ENCODE results near the gene RFT1. TPM values are rescaled to one million over a fixed set of nuclear protein-coding genes. Genes with fewer than 3 reads are reported as not detected.
A peak's percentile ranks its signal among the peaks of the same experiment; 100 is the strongest.

Gene RFT1
- total and polyA plus RNA-seq, 2 of the 13 experiments (the other 11 are each of a cell fraction or from before 2014, with no cell fraction given), result 23.2 to 37.0 TPM

DNA sequence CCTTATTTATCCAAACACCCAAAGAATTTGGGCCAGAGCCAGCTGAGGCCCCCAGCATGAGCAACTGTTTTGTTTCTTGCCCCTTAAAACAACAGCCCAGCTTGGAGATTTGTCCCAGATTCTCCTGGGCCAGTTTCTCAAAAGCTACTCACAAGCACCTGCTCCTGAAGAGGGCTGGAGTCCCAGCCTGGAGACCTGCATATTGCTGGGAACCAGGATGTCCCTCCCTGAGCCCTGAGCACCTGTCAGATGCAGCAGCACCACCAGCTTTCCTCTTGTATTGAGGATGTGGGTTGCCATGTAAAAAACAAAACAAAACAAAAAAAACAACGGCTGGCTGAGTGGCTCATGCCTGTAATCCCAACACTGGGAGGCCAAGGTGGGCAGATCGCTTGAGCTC is 7.0 kb upstream of the RFT1 start (continued):
- TF ChIP-seq SKIL (CRISPR knock-in tag; IDR thresholded peaks at IDR 0.05; ENCODE audit: borderline replicate concordance) (no peak), ZNF607 (CRISPR knock-in tag; IDR thresholded peaks at IDR 0.05; ENCODE audit: borderline replicate concordance) (no peak), EED (CRISPR knock-in tag; IDR thresholded peaks at IDR 0.05) (no peak), ZNF614 (CRISPR knock-in tag; IDR thresholded peaks at IDR 0.05; ENCODE audit: borderline replicate concordance) (no peak), TCF12 (IDR thresholded peaks at IDR 0.05) (no peak), TCF12 (CRISPR knock-in tag; IDR thresholded peaks at IDR 0.05) (no peak), ATRX (CRISPR knock-in tag; IDR thresholded peaks at IDR 0.05; ENCODE audit: borderline replicate concordance) (no peak)
- TF ChIP-seq, protein P1, sequence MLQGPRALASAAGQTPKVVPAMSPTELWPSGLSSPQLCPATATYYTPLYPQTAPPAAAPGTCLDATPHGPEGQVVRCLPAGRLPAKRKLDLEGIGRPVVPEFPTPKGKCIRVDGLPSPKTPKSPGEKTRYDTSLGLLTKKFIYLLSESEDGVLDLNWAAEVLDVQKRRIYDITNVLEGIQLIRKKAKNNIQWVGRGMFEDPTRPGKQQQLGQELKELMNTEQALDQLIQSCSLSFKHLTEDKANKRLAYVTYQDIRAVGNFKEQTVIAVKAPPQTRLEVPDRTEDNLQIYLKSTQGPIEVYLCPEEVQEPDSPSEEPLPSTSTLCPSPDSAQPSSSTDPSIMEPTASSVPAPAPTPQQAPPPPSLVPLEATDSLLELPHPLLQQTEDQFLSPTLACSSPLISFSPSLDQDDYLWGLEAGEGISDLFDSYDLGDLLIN (CRISPR knock-in tag; IDR thresholded peaks at IDR 0.05; ENCODE audit: borderline replicate concordance), result no peak

DNA sequence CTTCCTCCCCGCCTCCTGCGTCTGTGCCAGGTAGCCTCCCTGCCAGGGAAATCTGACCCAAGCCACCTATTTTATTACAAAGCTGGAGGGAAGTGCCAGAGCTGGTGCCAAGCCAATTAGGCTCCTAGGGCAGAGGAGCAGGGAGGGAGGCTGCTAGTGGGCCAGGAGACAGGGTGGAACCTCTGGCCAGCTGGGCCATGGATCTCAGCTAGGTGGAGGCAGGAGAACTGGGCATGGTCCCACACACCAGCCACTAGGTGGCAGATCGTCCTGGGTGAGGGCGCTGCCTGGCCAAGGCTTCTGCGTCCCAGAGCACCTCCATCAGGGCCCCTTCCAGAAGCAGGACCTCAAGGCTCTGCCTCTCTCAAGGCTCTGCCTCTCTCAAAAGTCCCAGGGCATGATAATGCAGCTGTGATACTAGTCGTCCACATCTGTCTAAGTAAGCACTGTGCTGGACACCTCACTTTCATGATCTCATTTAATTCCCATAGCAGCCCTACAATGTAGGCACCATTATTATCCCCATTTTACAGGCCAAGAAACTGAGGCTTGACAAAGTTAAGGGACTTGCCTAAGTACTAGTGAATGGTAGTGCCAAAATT is 4.5 kb upstream of the RFT1 start:
- Histone ChIP-seq H3K36me3 (replicated peaks in 1 of 2; ENCODE audit: control insufficient read depth in 1 of 2, insufficient read depth in 2 of 2, low read length in 2 of 2) (no peaks in the 10 kb centered on the region), H3K9me3 (ENCODE audit: low read length) (no peaks in the 10 kb centered on the region), H3K4me3 (replicated peaks in 1 of 3; ENCODE audit: insufficient read depth in 1 of 3, low read depth in 2 of 3, low read length in 3 of 3) (no peak overlapping the region), H3K4me2 (ENCODE audit: low read depth, low read length) (no peak overlapping the region), H4K20me1 (ENCODE audit: insufficient read depth, low read length) (no peaks in the 10 kb centered on the region), H3K79me2 (ENCODE audit: insufficient read depth, low read length) (peaks cover 7% of the 10 kb centered on the region), H3K4me1 (ENCODE audit: insufficient read depth, low read length) (peaks cover 59% of the 10 kb centered on the region), H2AFZ (ENCODE audit: low read length) (no peak overlapping the region), H3K9ac (ENCODE audit: insufficient read depth, low read depth, low read length) (no peak overlapping the region), H3K27me3 (ENCODE audit: control insufficient read depth in 1 of 2, insufficient read depth in 2 of 2, low read length in 2 of 2) (no peaks in the 10 kb centered on the region; a peak in 1 of 5 replicates), H3K27ac (ENCODE audit: extremely low read length, insufficient read depth, low read length) (no peak overlapping the region)
- ATAC-seq, result peak; percentile 78
- intact Hi-C loops (cut with micrococcal nuclease; ENCODE audit: unreplicated experiment) (loop anchor here (1.0 to 5.0 kb wide), 2 partner anchors 38 to 62 kb away; no protein-coding TSS in a partner anchor), in situ Hi-C loops (cut with HindIII; ENCODE audit: extremely low pct_ligation_motif_present, low pct_unique_long_range_greater_than_20kb) (loop anchor here (5.0 kb wide), 1 partner anchor 63 kb away; no protein-coding TSS in a partner anchor)
- BruUV-seq (replicated peaks), result no TSS peak
- CTCF ChIA-PET (ENCODE audit: low intra/inter-chr PET ratio, low total read pairs), result interaction anchor here (1.1 to 4.7 kb wide), 5 partner anchors 21 to 64 kb away, joined by 4 to 53 read pairs (median 7); no protein-coding TSS in a partner anchor
- FAIRE-seq, result peak; percentile 76
- peak; percentile 61 for DNase-seq (ENCODE audit: low spot score)
- 63% methylated on average over 3 of the region's 6 CpGs for WGBS (ENCODE audit: low lambda C conversion rate)
- POLR2A ChIA-PET, result interaction anchor here (0.9 to 9.0 kb wide), 5 partner anchors 9 to 35 kb away, joined by 3 to 75 read pairs (median 5); partner anchors contain the start of gene PRKCD
- TF ChIP-seq, protein P2, sequence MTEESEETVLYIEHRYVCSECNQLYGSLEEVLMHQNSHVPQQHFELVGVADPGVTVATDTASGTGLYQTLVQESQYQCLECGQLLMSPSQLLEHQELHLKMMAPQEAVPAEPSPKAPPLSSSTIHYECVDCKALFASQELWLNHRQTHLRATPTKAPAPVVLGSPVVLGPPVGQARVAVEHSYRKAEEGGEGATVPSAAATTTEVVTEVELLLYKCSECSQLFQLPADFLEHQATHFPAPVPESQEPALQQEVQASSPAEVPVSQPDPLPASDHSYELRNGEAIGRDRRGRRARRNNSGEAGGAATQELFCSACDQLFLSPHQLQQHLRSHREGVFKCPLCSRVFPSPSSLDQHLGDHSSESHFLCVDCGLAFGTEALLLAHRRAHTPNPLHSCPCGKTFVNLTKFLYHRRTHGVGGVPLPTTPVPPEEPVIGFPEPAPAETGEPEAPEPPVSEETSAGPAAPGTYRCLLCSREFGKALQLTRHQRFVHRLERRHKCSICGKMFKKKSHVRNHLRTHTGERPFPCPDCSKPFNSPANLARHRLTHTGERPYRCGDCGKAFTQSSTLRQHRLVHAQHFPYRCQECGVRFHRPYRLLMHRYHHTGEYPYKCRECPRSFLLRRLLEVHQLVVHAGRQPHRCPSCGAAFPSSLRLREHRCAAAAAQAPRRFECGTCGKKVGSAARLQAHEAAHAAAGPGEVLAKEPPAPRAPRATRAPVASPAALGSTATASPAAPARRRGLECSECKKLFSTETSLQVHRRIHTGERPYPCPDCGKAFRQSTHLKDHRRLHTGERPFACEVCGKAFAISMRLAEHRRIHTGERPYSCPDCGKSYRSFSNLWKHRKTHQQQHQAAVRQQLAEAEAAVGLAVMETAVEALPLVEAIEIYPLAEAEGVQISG (CRISPR knock-in tag; IDR thresholded peaks at IDR 0.05), result peak; percentile 38; the same call in 1 of the 2 replicates
- TF ChIP-seq ZBTB38 (CRISPR knock-in tag; IDR thresholded peaks at IDR 0.05) (no peak), ZNF460 (CRISPR knock-in tag; IDR thresholded peaks at IDR 0.05; ENCODE audit: borderline replicate concordance) (no peak), KLF16 (CRISPR knock-in tag; IDR thresholded peaks at IDR 0.05) (0 out of 4 replicates have a peak, but pooled peaks of 1 of the 2 experiments have one; percentile 35), ZNF350 (CRISPR knock-in tag; IDR thresholded peaks at IDR 0.05; ENCODE audit: borderline replicate concordance, low read depth) (no peak; the same call in 1 of the 2 replicates)
